HG03439 (cell line): ENCODE data around the gene ACBD5.

Experiments
- ATAC-seq: cut with Tn5 transposase; IDR thresholded peaks from one replicate; pipeline ENCODE4 v1.9.1; 2021; ENCODE audit warnings: mild to moderate bottlenecking, moderate library complexity; ENCODE audit not compliant: unreplicated experiment

ACBD5 gene

DNA sequence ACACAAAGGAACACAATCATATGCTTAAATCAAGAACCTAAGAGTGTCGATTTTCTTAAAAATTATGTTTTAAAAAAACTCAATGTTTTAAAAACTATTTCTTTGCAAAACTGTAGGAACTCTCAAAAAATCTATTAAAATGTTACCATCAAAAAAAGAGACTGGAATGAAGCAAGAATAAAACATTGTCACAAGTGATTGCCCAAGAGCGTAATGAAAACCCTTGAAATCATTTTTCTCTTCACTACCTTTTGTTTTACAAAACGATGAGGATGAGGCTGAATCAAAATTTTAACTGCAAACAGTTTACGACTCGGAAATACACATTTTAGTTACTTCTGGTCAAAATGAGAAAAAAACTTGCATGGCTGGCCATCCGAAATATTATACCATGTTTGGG, 87.3 kb downstream of the ACBD5 start:
- no peak for ATAC-seq

DNA sequence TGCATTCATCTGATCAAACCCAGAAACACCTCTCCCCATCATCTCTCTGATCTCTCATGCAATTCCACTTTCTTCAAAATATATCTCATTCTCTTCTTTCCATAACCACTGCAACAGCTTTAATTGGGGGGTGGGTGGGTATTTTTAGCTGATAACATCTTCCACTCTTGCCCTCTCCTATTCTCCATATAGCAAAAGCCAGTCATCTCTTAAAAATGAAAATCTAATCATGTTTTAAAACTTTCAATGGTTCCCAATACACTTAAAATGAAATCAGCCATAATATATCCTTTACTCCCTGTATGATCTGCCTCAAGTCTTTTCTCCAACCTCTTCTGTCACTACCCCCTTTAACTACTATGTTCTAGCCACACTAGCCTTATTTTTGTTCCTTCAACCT, 87.9 kb downstream of the ACBD5 start:
- no peak for ATAC-seq

DNA sequence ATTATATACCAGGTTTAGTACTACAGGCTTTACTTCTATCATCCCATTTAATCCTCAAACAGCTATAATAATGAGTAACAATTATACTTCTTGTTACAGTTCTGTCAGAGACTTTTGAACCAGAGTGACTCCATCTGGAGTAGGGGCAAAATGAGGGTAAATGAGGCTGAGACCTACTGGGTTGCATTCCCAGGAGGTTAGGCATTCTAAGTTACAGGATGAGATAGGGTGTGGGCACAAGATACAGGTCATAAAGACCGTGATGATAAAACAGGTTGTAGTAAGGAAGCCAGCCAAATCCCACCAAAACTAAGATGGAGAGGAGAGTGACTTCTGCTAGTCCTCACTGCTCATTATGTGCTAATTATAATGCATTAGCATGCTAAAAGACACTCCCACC, 90.3 kb downstream of the ACBD5 start:
- no peak for ATAC-seq

DNA sequence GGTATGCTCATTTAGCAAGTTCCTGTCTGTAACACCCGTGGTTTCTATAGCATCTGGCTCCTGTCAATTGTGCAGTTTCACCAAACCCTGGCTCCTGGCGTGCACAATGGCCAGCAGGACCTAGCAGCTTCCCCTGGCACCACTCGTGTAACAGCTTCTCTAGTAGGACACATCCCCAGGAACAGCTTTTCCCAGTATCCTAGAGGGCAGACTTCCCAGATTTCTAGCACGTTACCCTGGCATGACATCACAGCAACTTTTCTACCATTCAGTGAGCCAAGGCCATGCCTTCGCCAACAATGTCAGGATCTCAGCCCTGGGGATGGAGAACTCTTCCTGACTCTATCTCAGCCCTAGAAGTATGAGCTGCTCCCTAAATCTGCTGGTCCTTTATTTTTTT, 92.9 kb downstream of the ACBD5 start:
- no peak for ATAC-seq

DNA sequence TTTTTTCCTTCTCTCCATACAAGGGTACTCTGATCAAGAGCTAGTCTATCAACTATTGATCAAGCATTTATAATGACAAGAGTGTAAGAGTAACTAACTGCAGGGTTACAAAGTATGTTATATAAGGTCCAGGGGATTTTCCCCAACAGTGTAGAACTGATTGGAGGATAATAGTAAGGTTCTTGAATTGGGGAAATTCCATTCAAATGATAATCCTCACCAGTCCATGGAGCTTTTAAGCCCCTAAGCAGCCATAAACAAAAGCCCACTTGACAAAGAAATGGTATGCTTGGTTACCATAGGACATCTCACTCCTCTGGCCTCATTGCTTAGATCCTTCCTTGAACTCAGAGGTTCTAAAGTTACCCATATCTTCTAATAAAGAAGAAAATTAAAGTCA, 94.7 kb downstream of the ACBD5 start:
- no peak for ATAC-seq
